HCEC 1CT (cell line): ENCODE measurements around the gene DYNLT1.
"Not testable (repeated sequence)": the region's sequence is repeated elsewhere in the genome, so short reads cannot be mapped to it uniquely, and the experiment has no call there.

Source experiments
- DNase-seq: peaks from one replicate; pipeline ENCODE4 v3.0.0-alpha.2; 2017

DYNLT1 gene

GRCh38 chr6:158662954-158663624 is 18.5 kb upstream of the DYNLT1 start:
- no peak for DNase-seq

DNA sequence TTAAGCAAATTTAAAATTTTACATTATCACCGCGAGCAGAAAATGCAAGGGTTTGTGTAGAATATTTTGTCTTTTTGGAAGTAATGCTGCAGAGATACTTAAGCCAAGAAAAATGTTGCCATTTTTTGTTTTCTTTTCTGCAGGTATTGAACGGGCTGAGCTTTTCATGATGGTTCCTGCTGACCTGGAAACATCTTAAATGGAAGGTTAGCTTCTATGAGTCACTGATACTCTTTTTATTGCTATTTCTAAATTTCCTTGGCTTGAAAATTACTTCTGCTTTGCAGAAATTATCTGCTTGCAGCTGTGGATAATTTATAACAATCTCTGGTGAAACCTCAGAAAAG is 18.0 kb upstream of the DYNLT1 start:
- no peak for DNase-seq

- DNase-seq, result no peak
Observed at GRCh38 chr6:158661156-158661685, 16.7 kb upstream of the DYNLT1 start.

GRCh38 chr6:158660333-158660754 is 15.8 kb upstream of the DYNLT1 start:
- DNase-seq, result no peak

DNA sequence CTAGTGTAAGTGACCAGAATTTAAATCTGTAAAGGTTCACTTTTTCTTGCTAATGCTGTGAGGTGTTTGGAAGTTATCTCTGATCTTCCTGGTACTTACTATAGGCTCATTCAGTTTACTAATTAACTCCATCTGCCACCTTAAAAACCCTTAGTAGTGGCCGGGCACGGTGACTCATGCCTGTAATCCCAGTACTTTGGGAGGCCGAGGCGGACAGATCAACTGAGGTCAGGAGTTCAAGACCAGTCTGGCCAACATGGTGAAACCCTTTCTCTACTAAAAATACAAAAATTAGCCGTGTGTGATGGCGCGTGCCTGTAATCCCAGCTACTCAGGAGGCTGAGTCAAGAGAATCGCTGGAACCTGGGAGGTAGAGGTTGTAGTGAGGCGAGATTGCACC is 12.4 kb upstream of the DYNLT1 start:
- DNase-seq, result peak; percentile 80

- DNase-seq, result no peak
Observed at GRCh38 chr6:158655569-158656450, 11.3 kb upstream of the DYNLT1 start.

DNA sequence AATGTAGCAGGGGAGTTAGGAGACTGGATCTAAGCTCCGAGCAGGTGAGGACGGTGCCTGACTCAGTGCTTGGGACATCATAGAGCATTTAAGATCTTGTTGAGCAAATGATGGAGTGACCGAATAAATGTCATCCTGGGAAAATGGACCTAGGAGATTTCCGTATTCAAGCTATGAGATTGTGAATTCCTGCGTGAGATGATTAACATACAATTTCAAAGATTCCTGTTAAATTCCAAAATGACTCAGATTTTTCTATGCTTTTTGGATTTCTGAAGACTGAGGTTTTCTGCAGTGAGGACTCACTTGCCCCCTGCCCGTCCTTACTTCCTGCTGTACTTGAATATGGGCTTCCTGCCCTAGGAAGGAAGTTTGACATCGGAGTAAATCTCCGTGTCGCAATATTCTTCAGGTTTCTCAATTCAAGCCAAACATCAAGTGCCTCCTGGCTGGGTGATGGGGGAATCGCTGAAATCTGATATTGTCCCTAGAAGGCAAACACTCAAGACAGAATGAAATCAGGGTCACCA is 10.5 kb upstream of the DYNLT1 start:
- peak; percentile 94 for DNase-seq

- DNase-seq, result peak; percentile 94
Observed at GRCh38 chr6:158654498-158654897, 10.0 kb upstream of the DYNLT1 start.

- DNase-seq, result no peak
Observed at GRCh38 chr6:158653577-158654354, 9.2 kb upstream of the DYNLT1 start.

DNA sequence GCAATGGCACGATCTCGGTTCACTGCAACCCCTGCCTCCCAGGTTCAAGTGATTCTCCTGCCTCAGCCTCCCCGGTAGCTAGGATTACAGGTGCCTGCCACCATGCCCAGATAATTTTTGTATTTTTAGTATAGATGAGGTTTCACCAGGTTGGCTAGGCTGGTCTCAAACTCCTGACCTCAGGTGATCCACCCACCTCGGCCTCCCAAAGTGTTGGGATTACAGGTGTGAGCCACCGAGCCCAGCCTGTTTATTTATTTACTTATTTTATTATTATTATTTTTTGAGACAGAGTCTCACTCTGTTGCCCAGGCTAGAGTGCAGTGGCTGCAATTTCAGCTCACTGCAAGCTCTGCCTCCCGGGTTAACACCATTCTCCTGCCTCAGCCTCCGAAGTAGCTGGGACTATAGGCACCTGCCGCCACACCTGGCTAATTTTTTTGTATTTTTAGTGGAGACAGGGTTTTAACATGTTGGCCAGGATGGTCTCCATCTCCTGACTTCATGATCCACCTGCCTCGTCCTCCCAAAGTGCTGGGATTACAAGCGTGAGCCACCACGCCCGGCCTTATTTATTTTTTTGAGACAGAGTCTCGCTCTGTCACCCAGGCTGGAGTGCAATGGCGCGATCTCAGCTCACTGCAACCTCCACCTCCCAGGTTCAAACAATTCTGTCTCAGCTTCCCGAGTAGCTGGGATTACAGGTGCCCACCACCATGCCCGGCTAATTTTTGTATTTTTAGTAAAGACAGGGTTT is 7.6 kb upstream of the DYNLT1 start:
- DNase-seq, result not testable (repeated sequence)

DNA sequence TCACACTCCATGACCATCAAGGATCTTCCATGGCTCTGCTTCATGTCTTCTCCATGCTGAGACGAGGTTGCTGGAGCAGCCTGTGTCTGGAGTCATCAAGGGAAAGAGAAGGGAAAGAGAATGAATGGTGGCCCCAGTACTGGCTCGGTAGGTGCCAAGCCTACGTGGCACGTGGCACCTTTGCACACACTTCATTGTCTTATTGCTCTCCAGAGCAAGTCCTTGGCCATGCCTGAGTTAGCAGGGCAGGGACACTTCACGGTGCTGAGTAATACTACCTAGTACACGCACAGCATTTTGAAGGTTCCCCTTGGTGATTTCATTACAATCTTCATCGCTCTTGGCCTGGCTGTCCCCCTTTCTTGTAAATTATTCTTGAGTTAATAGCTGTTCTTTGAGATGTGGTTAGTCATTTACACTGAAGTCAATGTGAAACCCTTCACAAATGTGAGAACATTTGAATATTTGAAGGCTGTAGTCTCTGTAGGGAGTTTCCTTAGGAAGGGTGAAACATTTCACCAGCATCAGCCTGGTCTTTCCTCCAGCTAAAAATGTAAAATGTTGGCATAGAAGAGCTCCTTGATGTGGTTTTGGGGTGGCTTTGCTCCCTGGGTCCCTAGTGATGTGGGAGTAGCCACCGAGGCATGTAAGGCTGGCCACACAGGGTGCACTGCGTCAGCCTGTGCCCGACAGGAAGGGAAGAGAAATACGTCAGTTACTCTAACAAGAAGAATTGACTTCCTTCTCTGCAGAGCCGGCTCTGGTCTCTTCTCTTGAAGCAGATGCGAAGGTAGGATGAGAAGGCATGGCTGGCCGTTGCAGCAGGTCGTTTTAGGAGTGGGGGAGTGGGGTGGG is 5.0 kb upstream of the DYNLT1 start, which contains the start of gene SYTL3:
TSS of gene SYTL3 (plus strand) at position 766 of the 855 bp plus-strand sequence. CDS start 13,215 bp downstream, outside the sequence.
- DNase-seq, result peak; percentile 57

GRCh38 chr6:158648682-158649131 is 4.2 kb upstream of the DYNLT1 start:
- peak; percentile 97 for DNase-seq

DNA sequence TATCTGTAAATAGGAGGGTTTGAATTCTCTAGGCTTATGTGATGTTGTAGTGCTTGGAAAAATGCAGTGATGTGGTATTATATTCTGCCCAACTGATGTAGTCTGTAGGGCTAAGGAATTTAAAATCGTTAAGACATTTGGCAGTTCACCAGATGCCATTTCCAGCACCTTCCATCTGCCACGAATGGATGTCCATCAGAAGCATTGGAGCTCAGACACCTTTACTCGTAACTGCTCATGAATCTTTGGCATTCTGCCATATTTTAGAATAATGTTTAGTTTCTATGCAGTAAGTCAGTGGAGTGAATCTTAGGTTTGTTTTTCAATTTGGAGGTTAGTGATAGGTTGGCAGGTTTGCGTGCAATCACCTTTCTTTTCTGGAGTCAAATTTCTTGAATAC is 3.0 kb upstream of the DYNLT1 start:
- DNase-seq, result no peak

GRCh38 chr6:158646023-158646910 is 1.7 kb upstream of the DYNLT1 start:
- DNase-seq, result no peak

GRCh38 chr6:158645064-158646022 is 800 bp upstream of the DYNLT1 start:
- DNase-seq, result no peak

GRCh38 chr6:158643836-158644230 is 710 bp downstream of the DYNLT1 start:
- no peak for DNase-seq

DNA sequence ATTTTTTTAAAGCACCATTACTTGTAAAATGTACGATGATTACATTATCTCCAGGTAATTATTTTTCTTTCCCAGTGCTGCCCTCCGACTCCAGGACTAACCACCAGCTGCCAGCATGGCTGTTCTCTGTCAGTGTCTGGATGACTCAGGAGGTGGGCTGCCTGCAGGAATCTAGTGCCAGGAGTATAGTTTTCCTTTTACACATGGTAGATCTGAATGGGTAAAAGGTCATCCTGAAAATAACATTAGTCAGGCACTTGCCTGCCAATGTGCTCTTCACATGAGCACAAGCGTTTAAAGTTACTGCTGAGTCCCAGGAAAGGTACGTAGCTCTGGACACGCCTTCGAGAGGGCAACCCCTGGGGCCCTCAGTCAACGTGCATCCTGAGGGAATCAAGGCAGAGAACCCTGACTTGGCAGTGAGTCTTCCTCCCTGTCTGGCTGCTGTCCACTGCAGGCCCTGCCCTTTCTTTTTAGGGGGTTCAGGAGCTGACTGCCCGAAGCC is 2.4 kb downstream of the DYNLT1 start:
- peak; percentile 92 for DNase-seq

DNA sequence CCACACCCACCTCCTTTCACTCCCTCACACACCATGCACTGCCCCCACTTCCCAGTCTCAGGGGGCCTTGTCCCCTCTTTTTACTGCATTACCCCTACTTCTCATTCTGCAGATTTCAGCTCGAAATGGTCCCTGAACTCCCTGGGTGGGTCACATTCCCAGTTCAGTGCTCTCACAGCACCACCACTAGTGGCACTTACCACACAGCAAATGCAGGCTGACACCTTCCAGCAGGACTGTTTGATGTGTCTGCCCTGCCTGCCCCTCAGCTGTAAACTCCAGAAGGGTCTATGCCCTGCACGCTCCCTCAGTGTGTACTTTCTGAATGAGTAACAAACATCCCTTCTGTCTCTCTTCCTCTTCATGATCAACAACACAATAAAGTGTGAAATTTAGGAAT is 4.0 kb downstream of the DYNLT1 start:
- DNase-seq, result no peak
